RWPE2 (cell line): Measurements from ENCODE around the gene UGT8.

Source experiments
- ATAC-seq: fragments of 200-7000 bp; cut with Tn5 transposase; 3 replicates; pipeline ENCODE4 v1.9.1; 2021; ENCODE audit warnings: low read depth
- DNase-seq: peaks from one replicate; pipeline ENCODE4 v3.0.0-alpha.2; 2020; ENCODE audit warnings: low spot score
- H3K27ac ChIP-seq: fragments of 450-650 bp; 2 replicates; pipeline ENCODE4 v1.5.1; 2017; ENCODE audit warnings: mild to moderate bottlenecking; ENCODE audit not compliant: poor library complexity, severe bottlenecking
- H3K27me3 ChIP-seq: fragments of 250-450 bp; sonication (Bioruptor Pico); 2 replicates; pipeline ENCODE4 v1.5.1; 2021; ENCODE audit warnings: mild to moderate bottlenecking, moderate library complexity; ENCODE audit not compliant: insufficient read depth, poor library complexity, severe bottlenecking
- H3K36me3 ChIP-seq: fragments of 250-450 bp; sonication (Bioruptor Pico); 2 replicates; pipeline ENCODE4 v1.5.1; 2020; ENCODE audit warnings: low read depth, mild to moderate bottlenecking, moderate library complexity
- H3K4me1 ChIP-seq: fragments of 250-450 bp; sonication (Bioruptor Pico); 2 replicates; pipeline ENCODE4 v1.5.1; 2021; ENCODE audit warnings: mild to moderate bottlenecking, moderate library complexity; ENCODE audit not compliant: insufficient read depth, poor library complexity, severe bottlenecking
- H3K4me3 ChIP-seq: fragments of 250-450 bp; sonication (Bioruptor Pico); 2 replicates; pipeline ENCODE4 v1.5.1; 2021; ENCODE audit warnings: mild to moderate bottlenecking, moderate library complexity; ENCODE audit not compliant: severe bottlenecking
- H3K9me3 ChIP-seq: fragments of 250-450 bp; sonication (Bioruptor Pico); 2 replicates; pipeline ENCODE4 v1.5.1; 2021; ENCODE audit warnings: mild to moderate bottlenecking, moderate library complexity; ENCODE audit not compliant: severe bottlenecking
- TF ChIP-seq, protein P1 (sequence below): fragments of 450-650 bp; IDR thresholded peaks from one replicate; pipeline ENCODE4 v1.5.1; 2017; ENCODE audit warnings: mild to moderate bottlenecking, moderate library complexity; ENCODE audit not compliant: poor library complexity, severe bottlenecking

The UGT8 gene

DNA sequence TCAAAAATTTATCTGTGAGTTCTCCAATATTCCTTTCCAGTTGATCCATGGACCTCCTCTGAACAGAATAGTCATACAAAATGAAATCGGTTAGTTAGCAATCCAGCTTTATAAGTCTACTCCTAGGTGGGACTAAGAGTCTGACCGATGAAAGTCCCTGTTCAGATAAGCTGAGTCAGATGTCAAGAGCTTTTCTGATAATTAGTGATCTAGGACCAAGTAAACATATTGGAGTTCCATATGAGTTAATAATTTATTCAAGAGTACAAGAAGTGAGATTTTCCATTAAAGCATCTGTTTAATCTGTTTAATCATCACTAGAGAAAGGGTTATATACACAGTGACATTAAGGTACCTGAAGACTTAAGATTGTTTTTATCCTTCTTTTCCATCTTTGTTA, 74.7 kb downstream of the UGT8 start:
- no peak for DNase-seq
- Histone ChIP-seq H3K4me3 (no peak overlapping the region), H3K9me3 (no peaks in the 10 kb centered on the region), H3K27me3 (no peaks in the 10 kb centered on the region), H3K36me3 (no peaks in the 10 kb centered on the region), H3K4me1 (no peaks in the 10 kb centered on the region), H3K27ac (no peak overlapping the region)
- TF ChIP-seq, protein P1, sequence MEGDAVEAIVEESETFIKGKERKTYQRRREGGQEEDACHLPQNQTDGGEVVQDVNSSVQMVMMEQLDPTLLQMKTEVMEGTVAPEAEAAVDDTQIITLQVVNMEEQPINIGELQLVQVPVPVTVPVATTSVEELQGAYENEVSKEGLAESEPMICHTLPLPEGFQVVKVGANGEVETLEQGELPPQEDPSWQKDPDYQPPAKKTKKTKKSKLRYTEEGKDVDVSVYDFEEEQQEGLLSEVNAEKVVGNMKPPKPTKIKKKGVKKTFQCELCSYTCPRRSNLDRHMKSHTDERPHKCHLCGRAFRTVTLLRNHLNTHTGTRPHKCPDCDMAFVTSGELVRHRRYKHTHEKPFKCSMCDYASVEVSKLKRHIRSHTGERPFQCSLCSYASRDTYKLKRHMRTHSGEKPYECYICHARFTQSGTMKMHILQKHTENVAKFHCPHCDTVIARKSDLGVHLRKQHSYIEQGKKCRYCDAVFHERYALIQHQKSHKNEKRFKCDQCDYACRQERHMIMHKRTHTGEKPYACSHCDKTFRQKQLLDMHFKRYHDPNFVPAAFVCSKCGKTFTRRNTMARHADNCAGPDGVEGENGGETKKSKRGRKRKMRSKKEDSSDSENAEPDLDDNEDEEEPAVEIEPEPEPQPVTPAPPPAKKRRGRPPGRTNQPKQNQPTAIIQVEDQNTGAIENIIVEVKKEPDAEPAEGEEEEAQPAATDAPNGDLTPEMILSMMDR = no peak
- no peak for ATAC-seq

DNA sequence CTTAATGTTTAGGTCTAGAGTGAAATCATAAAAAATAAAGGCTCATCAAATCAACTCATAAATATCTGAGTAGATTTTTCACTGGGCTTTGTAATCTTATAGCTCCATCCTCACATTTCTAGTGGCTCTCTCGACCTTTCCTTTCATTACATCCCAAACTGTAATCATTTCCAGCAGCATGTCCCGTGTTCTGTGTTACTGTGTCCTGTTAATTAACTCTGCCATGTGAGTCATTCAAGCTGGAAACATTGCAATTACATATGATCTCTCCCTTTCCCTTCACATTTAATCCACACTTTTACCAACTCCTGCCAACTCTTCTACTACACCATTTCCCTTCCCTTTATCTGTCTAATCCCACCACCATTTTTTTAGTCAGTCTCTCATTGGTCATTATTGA, 75.5 kb downstream of the UGT8 start:
- no peaks in the 10 kb centered on the region for H3K4me1 ChIP-seq
- no peaks in the 10 kb centered on the region for H3K27me3 ChIP-seq
- TF ChIP-seq, protein P1 = no peak
- no peak overlapping the region for H3K27ac ChIP-seq
- no peak overlapping the region for H3K4me3 ChIP-seq
- no peak for ATAC-seq
- no peaks in the 10 kb centered on the region for H3K9me3 ChIP-seq
- no peaks in the 10 kb centered on the region for H3K36me3 ChIP-seq
- DNase-seq = no peak

DNA sequence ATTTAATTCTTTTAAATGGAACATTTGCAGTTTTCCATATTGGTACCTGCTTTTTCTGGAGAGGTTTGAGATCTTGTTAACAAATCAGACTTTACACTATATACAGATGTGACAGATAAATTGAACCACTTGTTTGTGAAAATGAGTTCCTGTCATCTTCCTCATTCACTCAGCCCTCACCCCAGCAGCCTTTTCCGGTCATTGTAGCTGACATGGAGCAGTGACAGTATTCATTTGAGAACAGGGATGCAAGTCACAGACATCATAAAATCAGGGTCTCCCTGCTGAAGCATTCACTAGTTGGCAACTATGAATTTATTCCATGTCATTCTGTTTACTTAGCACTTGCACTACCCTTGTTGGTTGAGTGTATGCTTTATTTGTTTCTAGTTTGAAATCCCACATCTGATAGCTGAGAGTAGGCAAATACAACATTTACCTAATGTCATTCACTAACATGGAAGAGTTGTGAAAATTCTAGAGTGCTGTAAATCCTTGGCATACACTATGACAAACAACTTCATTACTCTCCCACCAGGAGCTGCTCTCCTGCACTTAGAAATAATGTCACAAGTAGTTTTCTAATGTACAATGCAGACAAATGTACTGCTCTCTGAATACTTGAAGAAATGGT, 78.9 kb downstream of the UGT8 start:
- no peak for DNase-seq

DNA sequence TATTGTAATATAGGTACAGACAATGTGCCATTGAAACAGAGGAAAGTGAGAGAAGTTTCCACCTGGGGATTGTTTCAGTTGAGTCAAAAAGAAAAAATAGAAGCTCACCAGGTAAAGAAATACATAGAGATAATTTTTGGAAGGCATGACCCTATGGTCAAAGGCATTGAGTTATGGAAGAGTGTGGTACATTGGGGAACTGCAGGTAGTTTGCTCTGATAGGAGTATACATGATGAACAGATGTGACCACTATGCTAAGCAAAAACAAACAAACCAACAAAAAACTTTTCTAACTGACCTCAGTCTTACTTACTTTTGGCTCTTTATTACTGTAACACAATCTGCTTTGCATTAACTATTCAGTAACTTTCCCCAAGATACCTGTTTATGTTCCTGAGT, 85.9 kb downstream of the UGT8 start:
- DNase-seq = no peak
- no peak for ATAC-seq

More for the DNA sequence above, 78.9 kb downstream of the UGT8 start:
- no peaks in the 10 kb centered on the region for H3K27me3 ChIP-seq
- ATAC-seq = no peak
- H3K36me3 ChIP-seq = no peaks in the 10 kb centered on the region
- no peak overlapping the region for H3K4me3 ChIP-seq
- TF ChIP-seq, protein P1 = no peak
- no peak overlapping the region for H3K27ac ChIP-seq
- H3K9me3 ChIP-seq = no peaks in the 10 kb centered on the region
- no peaks in the 10 kb centered on the region for H3K4me1 ChIP-seq

DNA sequence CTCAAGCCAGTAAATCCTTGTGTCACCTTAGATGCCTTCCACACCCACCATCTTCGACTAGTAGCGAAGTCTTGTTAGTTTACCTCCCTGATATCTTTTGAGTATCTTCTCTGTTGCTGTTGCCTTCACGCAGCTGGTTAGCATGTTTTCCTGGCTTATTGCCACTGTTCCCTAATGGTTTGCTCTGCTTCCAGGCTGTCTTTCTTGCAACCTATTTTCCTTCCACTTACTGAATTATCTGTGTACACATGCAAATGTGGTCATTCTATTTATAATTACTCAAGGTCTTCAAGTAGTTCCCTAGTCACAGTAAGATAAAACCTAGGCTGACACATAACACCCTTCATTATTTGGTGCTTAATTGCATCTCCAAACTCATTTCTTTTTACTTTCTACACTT, 89.5 kb downstream of the UGT8 start:
- Histone ChIP-seq H3K9me3 (no peaks in the 10 kb centered on the region), H3K36me3 (no peaks in the 10 kb centered on the region), H3K27ac (no peak overlapping the region), H3K4me3 (no peak overlapping the region), H3K27me3 (no peaks in the 10 kb centered on the region), H3K4me1 (no peaks in the 10 kb centered on the region)
- DNase-seq (no peak), ATAC-seq (no peak)
- TF ChIP-seq, protein P1 = no peak

More for the DNA sequence above, 85.9 kb downstream of the UGT8 start:
- no peak overlapping the region for H3K27ac ChIP-seq
- no peak overlapping the region for H3K4me3 ChIP-seq
- TF ChIP-seq, protein P1 = no peak
- H3K36me3 ChIP-seq = no peaks in the 10 kb centered on the region
- no peaks in the 10 kb centered on the region for H3K9me3 ChIP-seq
- H3K27me3 ChIP-seq = no peaks in the 10 kb centered on the region
- H3K4me1 ChIP-seq = no peaks in the 10 kb centered on the region
